Measurements from ENCODE around the gene CSPG4. TPM values are rescaled to one million over a fixed set of nuclear protein-coding genes. Genes with fewer than 3 reads are reported as not detected.
A peak's percentile ranks its signal among the peaks of the same experiment; 100 is the strongest.

CSPG4 gene
- total and polyA plus RNA-seq, 2 of the 13 experiments (the other 11 are each of a cell fraction or from before 2014, with no cell fraction given): 0.01 to 0.04 TPM

DNA sequence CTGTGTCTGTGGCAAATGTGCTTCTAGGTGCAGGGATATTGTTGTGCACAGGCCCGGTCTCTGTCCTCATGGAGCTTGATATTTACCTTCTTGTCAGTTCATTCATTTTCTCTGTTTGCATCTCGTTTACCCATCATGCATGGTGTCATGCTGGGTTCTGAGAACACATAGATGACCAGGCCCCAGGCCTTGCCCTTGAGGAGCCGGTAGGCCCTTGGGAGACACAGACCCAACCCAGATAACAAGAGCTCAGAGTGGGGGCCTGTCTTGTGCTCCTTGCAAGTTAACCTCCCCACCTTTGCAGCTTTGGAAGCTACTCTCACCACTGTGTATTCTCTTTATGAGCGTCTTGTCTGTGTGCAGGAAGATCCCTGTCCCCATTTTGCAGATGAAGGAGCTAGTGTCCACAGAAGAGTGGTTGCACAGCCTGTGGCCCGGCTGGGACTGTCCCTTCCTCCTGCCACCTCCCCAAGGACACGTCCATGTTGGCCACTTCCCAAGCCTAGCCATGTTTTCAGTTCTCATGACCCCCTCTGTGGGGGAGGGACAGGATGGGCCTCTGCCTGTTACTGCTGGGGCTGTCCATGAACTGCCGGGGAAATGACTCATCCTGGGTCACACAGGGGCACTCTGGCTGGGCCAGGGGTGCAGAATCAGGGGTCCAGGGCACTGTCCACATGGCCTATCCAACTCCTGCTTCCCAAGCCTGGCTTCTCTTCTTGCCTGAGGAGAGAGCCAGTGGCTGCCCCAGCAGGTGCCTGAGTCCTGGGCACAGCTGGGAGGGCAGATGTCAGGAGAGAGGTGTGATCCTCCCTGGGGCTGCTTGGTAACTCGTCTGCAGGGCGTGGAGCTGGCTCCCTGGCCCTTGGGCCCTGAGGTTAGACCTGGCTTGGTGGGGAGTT lies 61.5 kb downstream of the CSPG4 start (continued):
- TF ChIP-seq MTERF4 (CRISPR knock-in tag; IDR thresholded peaks at IDR 0.05) (no peak), ATF7 (IDR thresholded peaks at IDR 0.05) (no peak), ATF7 (CRISPR knock-in tag; IDR thresholded peaks at IDR 0.05) (peak; percentile 79; the same call in 1 of the 2 replicates), TCF12 (IDR thresholded peaks at IDR 0.05) (no peak), TCF12 (CRISPR knock-in tag; IDR thresholded peaks at IDR 0.05) (peak; percentile 75; the same call in 1 of the 2 replicates), ZNF317 (CRISPR knock-in tag; IDR thresholded peaks at IDR 0.05) (no peak; the same call in 1 of the 2 replicates), ZFP37 (CRISPR knock-in tag; IDR thresholded peaks at IDR 0.05; ENCODE audit: borderline replicate concordance) (peak; percentile 52; the same call in 1 of the 2 replicates), MTA1 (CRISPR knock-in tag; IDR thresholded peaks at IDR 0.05; ENCODE audit: borderline replicate concordance) (0 out of 2 replicates have a peak, but pooled peaks have one; percentile 35), ZNF788 (CRISPR knock-in tag; IDR thresholded peaks at IDR 0.05; ENCODE audit: borderline replicate concordance) (peak; percentile 22; the same call in 1 of the 2 replicates), HOMEZ (CRISPR knock-in tag; IDR thresholded peaks at IDR 0.05; ENCODE audit: low read depth) (peak; percentile 57; the same call in 1 of the 2 replicates), ZNF670 (CRISPR knock-in tag; IDR thresholded peaks at IDR 0.05; ENCODE audit: borderline replicate concordance) (no peak), ZC3H13 (CRISPR knock-in tag; IDR thresholded peaks at IDR 0.05) (peak; percentile 42), ZNF292 (CRISPR knock-in tag; IDR thresholded peaks at IDR 0.05; ENCODE audit: borderline replicate concordance, low read depth) (peak; percentile 79; the same call in 1 of the 2 replicates), NPAS2 (CRISPR knock-in tag; IDR thresholded peaks at IDR 0.05; ENCODE audit: borderline replicate concordance) (no peak), ESRRA (CRISPR knock-in tag; IDR thresholded peaks at IDR 0.05; ENCODE audit: low read depth) (peak; percentile 82), MEF2D (CRISPR knock-in tag; IDR thresholded peaks at IDR 0.05) (peak; percentile 78)
- TF ChIP-seq, protein P1, sequence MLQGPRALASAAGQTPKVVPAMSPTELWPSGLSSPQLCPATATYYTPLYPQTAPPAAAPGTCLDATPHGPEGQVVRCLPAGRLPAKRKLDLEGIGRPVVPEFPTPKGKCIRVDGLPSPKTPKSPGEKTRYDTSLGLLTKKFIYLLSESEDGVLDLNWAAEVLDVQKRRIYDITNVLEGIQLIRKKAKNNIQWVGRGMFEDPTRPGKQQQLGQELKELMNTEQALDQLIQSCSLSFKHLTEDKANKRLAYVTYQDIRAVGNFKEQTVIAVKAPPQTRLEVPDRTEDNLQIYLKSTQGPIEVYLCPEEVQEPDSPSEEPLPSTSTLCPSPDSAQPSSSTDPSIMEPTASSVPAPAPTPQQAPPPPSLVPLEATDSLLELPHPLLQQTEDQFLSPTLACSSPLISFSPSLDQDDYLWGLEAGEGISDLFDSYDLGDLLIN (CRISPR knock-in tag; IDR thresholded peaks at IDR 0.05; ENCODE audit: borderline replicate concordance): no peak
- TF ChIP-seq, protein P2, sequence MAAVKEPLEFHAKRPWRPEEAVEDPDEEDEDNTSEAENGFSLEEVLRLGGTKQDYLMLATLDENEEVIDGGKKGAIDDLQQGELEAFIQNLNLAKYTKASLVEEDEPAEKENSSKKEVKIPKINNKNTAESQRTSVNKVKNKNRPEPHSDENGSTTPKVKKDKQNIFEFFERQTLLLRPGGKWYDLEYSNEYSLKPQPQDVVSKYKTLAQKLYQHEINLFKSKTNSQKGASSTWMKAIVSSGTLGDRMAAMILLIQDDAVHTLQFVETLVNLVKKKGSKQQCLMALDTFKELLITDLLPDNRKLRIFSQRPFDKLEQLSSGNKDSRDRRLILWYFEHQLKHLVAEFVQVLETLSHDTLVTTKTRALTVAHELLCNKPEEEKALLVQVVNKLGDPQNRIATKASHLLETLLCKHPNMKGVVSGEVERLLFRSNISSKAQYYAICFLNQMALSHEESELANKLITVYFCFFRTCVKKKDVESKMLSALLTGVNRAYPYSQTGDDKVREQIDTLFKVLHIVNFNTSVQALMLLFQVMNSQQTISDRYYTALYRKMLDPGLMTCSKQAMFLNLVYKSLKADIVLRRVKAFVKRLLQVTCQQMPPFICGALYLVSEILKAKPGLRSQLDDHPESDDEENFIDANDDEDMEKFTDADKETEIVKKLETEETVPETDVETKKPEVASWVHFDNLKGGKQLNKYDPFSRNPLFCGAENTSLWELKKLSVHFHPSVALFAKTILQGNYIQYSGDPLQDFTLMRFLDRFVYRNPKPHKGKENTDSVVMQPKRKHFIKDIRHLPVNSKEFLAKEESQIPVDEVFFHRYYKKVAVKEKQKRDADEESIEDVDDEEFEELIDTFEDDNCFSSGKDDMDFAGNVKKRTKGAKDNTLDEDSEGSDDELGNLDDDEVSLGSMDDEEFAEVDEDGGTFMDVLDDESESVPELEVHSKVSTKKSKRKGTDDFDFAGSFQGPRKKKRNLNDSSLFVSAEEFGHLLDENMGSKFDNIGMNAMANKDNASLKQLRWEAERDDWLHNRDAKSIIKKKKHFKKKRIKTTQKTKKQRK (IDR thresholded peaks at IDR 0.05; ENCODE audit: low read length): no peak
- TF ChIP-seq, protein P3, sequence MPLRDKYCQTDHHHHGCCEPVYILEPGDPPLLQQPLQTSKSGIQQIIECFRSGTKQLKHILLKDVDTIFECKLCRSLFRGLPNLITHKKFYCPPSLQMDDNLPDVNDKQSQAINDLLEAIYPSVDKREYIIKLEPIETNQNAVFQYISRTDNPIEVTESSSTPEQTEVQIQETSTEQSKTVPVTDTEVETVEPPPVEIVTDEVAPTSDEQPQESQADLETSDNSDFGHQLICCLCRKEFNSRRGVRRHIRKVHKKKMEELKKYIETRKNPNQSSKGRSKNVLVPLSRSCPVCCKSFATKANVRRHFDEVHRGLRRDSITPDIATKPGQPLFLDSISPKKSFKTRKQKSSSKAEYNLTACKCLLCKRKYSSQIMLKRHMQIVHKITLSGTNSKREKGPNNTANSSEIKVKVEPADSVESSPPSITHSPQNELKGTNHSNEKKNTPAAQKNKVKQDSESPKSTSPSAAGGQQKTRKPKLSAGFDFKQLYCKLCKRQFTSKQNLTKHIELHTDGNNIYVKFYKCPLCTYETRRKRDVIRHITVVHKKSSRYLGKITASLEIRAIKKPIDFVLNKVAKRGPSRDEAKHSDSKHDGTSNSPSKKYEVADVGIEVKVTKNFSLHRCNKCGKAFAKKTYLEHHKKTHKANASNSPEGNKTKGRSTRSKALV (CRISPR knock-in tag; IDR thresholded peaks at IDR 0.05): peak; percentile 77; the same call in 1 of the 2 replicates

Measured in HepG2 (cell line).